NB4 (cell line): ENCODE measurements around the gene ZNF3.

Source experiments
- POLR2A ChIP-seq: IDR thresholded peaks from 2 replicates; pipeline ENCODE4 v1.6.1; 2011; ENCODE audit warnings: mild to moderate bottlenecking; ENCODE audit not compliant: insufficient read length; ENCODE audit errors: extremely low read depth
- TF ChIP-seq, protein P1 (sequence below): IDR thresholded peaks from one replicate; pipeline ENCODE4 v1.5.1; 2012; ENCODE audit warnings: low read depth, low read length
- TF ChIP-seq, protein P2 (sequence below): IDR thresholded peaks from 2 replicates; pipeline ENCODE4 v1.6.1; 2011; ENCODE audit warnings: low read depth, low read length

DNA sequence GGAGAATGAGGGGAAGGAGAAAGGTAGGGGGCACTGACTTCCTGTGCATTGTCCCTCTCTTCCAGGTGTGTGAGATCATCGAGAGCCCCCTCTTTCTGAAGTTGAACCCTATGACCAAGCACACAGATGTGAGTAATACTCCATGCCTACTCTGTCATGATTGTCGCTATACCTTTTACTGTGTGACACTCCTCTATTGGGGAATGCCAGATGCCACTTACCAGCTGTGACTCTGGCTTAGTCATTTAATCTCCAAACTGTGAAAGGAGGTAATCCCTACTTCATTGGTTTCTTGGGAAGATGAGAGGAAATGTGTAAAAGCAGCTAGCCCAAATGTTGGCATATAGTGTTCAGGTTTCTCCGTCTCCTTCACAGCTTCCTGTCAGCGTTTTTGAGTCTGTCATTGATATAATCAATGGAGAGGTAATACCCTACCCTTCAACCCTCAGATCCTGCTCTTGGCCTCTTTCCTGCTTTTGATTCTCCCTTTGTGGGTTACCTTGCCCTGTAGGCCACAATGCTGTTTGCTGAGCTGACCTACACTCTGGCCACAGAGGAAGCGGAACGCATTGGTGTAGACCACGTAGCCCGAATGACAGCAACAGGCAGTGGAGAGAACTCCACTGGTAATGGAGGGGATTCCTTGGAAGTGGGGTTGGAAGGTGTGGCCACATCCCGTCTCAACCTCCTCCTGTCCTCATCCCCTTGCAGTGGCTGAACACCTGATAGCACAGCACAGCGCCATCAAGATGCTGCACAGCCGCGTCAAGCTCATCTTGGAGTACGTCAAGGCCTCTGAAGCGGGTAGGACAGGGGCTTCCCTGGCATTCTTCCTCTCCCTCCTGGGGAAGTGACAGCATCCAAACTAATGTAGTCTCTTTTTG is 9.2 kb upstream of the ZNF3 start:
- TF ChIP-seq, protein P1, sequence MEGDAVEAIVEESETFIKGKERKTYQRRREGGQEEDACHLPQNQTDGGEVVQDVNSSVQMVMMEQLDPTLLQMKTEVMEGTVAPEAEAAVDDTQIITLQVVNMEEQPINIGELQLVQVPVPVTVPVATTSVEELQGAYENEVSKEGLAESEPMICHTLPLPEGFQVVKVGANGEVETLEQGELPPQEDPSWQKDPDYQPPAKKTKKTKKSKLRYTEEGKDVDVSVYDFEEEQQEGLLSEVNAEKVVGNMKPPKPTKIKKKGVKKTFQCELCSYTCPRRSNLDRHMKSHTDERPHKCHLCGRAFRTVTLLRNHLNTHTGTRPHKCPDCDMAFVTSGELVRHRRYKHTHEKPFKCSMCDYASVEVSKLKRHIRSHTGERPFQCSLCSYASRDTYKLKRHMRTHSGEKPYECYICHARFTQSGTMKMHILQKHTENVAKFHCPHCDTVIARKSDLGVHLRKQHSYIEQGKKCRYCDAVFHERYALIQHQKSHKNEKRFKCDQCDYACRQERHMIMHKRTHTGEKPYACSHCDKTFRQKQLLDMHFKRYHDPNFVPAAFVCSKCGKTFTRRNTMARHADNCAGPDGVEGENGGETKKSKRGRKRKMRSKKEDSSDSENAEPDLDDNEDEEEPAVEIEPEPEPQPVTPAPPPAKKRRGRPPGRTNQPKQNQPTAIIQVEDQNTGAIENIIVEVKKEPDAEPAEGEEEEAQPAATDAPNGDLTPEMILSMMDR, result no peak
- no peak for TF ChIP-seq POLR2A
- TF ChIP-seq, protein P2, sequence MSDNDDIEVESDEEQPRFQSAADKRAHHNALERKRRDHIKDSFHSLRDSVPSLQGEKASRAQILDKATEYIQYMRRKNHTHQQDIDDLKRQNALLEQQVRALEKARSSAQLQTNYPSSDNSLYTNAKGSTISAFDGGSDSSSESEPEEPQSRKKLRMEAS, result no peak
